Immature natural killer cell (primary cell): Measurements from ENCODE around the gene RNF13. TPM values are rescaled to one million over a fixed set of nuclear protein-coding genes. Genes with fewer than 3 reads are reported as not detected.
"Not testable (repeated sequence)": the region's sequence is repeated elsewhere in the genome, so short reads cannot be mapped to it uniquely, and the experiment has no call there.

Experiments used
- DNase-seq, 3 donors: peaks; one replicate each; pipeline ENCODE4 v3.0.0; 2022; ENCODE audit warnings: mixed read lengths in 1 of 3
- H3K27ac Mint-ChIP-seq, 6 donors: one replicate each; pipeline ENCODE4 v1.8.0; 2020; ENCODE audit warnings: mixed read lengths in 6 of 6, mild to moderate bottlenecking in 5 of 6, inconsistent platforms in 4 of 6, moderate library complexity in 3 of 6
- H3K27me3 Mint-ChIP-seq, 3 donors: one replicate each; pipeline ENCODE4 v1.8.0; 2020 to 2021; ENCODE audit warnings: low read depth in 3 of 3, mild to moderate bottlenecking in 3 of 3, mixed read lengths in 3 of 3, moderate library complexity in 3 of 3, inconsistent platforms in 1 of 3
- H3K36me3 Mint-ChIP-seq, 3 donors: one replicate each; pipeline ENCODE4 v1.8.0; 2020; ENCODE audit warnings: mixed read lengths in 3 of 3, inconsistent platforms in 2 of 3, mild to moderate bottlenecking in 2 of 3
- H3K4me1 Mint-ChIP-seq, 2 donors: one replicate each; pipeline ENCODE4 v1.8.0; 2020; ENCODE audit warnings: inconsistent platforms in 2 of 2, mild to moderate bottlenecking in 2 of 2, mixed read lengths in 2 of 2, moderate library complexity in 1 of 2
- H3K4me3 Mint-ChIP-seq, 5 donors: one replicate each; pipeline ENCODE4 v1.8.0; 2020; ENCODE audit warnings: mild to moderate bottlenecking in 5 of 5, mixed read lengths in 5 of 5, inconsistent platforms in 3 of 5, moderate library complexity in 3 of 5
- H3K9me3 Mint-ChIP-seq, 6 donors: one replicate each; pipeline ENCODE4 v1.8.0; 2020; ENCODE audit warnings: mild to moderate bottlenecking in 6 of 6, mixed read lengths in 6 of 6, inconsistent platforms in 4 of 6, moderate library complexity in 3 of 6
- polyA plus RNA-seq, 3 donors: library from polyadenylated mRNA; unstranded; fragments of 300-500 nt; fragmentation: Illumina TruSeq; gene quantifications; one replicate each; pipeline ENCODE4 v1.2.3, GENCODE V29; 2021

The RNF13 gene
- polyA plus RNA-seq, 3 donors from 2014 or later: 116 to 145 (median 142) TPM

DNA sequence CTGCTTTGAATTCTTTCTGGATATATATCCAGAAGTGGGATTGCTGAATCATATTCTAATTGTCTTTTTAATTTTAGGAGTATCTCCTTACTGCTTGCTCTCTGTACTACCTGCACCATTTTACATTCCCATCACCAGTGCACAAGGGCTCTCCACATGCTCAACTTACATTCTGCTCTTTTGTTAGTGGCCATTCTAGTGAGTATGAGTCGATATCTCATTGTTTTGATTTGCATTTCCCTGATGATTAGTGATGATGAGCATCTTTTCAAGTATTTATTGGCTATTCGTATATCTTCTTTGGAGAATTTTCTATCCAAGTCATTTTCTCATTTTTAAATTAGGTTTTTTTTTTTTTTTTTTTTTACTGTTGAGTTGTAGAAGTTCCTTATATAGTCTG is 128.2 kb downstream of the RNF13 start:
- H3K4me1 Mint-ChIP-seq: peaks cover 17 to 60% of the 10 kb centered on the region in 2 donors
- H3K4me3 Mint-ChIP-seq: no peak overlapping the region
- H3K27ac Mint-ChIP-seq: peak overlapping the region in 2 of 6 donors; percentile 2 to 4
- H3K27me3 Mint-ChIP-seq: no peaks in the 10 kb centered on the region
- H3K36me3 Mint-ChIP-seq: peaks cover 5 to 18% (median 10%) of the 10 kb centered on the region in 3 donors
- no peak for DNase-seq
- H3K9me3 Mint-ChIP-seq: no peaks in the 10 kb centered on the region

DNA sequence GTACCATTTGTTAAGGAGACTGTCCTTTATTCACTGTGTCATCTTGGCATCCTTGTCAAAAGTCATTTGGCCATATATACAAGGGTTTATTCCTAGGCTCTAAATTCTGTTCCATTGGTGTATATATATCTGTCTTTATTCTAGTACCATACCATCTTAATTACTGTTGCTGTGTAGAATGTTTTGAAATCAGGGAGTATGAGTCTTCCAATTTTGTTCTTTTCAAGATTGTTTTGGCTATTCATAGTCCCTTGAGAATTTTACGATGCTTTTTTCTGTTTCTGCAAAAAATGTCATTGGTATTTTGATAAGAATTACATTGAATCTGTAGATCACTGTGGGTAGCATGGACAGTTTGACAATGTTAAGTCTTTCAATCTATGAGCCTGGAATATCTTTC is 128.9 kb downstream of the RNF13 start:
- Mint-ChIP-seq H3K4me1 (peaks cover 19 to 60% of the 10 kb centered on the region in 2 donors), H3K27ac (no peak overlapping the region), H3K9me3 (no peaks in the 10 kb centered on the region), H3K4me3 (no peak overlapping the region), H3K27me3 (no peaks in the 10 kb centered on the region), H3K36me3 (peaks cover 10 to 22% (median 13%) of the 10 kb centered on the region in 3 donors)
- DNase-seq: no peak

DNA sequence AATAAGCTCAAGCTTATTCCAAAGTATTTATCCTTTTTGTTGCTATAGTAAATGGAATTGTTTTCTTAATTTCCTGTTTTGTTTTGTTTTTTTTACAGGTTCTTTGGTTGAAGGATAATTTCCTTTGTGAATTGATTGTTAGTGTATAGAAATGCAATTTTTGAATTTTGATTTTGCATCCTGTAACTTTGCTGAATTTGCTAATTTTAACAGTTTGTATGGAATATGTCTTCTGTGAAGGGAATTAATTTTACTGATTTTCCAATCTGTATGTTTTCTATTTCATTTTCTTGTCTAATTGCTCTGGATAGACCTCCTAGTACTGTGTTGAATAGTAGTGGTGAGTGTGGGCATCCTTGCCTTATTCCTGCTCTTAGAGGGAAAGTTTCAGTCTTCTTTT is 129.4 kb downstream of the RNF13 start:
- H3K4me3 Mint-ChIP-seq: no peak overlapping the region
- no peaks in the 10 kb centered on the region for H3K27me3 Mint-ChIP-seq
- H3K4me1 Mint-ChIP-seq: peaks cover 19 to 65% of the 10 kb centered on the region in 2 donors
- no peaks in the 10 kb centered on the region for H3K9me3 Mint-ChIP-seq
- H3K27ac Mint-ChIP-seq: no peak overlapping the region
- DNase-seq: no peak
- H3K36me3 Mint-ChIP-seq: peaks cover 10 to 22% (median 13%) of the 10 kb centered on the region in 3 donors

DNA sequence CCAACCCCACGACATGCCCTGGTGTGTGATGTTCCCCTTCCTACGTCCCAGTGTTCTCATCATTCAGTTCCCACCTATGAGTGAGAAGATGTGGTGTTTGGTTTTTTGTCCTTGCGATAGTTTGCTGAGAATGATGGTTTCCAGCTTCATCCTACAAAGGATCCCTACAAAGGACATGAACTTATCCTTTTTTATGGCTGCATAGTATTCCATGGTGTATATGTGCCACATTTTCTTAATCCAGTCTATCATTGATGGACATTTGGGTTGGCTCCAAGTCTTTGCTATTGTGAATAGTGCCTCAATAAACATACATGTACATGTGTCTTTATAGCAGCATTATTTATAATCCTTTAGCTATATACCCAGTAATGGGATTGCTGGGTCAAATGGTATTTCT is 131.0 kb downstream of the RNF13 start:
- DNase-seq, H3K4me3 Mint-ChIP-seq, H3K9me3 Mint-ChIP-seq, H3K27me3 Mint-ChIP-seq, H3K27ac Mint-ChIP-seq: not testable (repeated sequence)
- Mint-ChIP-seq H3K4me1 (peaks cover 20 to 70% of the 10 kb centered on the region in 2 donors), H3K36me3 (peaks cover 10 to 17% (median 16%) of the 10 kb centered on the region in 3 donors)

DNA sequence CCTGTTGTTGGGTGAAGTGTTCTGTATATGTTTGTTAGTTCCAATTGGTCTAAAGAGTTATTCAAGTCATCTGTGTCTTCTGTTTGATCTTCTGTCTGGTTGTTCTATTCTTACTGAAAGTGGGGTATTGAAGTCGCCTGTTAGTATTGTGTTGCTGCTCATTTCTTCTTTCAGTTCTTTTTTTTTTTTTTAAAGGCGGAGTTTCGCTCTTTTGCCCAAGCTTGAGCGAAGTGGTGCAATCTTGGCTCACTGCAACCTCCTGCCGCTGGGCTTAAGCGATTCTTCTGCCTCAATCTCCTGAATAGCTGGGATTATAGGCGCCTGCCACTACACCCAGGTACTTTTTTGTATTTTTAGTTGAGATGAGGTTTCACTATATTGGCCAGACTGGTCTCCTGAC is 134.2 kb downstream of the RNF13 start:
- Mint-ChIP-seq H3K36me3 (peaks cover 5 to 17% (median 15%) of the 10 kb centered on the region in 3 donors), H3K27ac (peak overlapping the region in 1 of 6 donors; percentile 13), H3K27me3 (no peaks in the 10 kb centered on the region), H3K4me3 (no peak overlapping the region), H3K4me1 (peaks cover 23 to 59% of the 10 kb centered on the region in 2 donors), H3K9me3 (no peaks in the 10 kb centered on the region)
- DNase-seq: no peak

DNA sequence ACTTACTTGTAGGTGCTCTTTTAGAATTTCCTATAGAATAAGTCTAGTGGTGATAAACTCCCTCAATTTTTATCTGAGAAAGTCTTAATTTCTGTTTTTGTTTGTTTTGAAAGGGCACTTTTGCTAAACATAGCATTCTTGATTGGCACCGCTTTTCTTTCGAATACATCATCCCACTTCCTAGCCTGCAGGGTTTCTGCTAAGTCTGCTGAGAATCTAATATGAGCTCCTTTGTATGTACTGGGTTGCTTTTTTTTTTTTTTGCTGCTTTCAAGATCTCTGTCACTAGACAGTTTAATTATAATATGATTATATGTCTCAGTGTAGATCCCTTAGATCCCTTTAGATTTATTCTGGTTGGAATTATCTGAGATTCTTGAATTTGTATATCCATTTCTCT is 136.2 kb downstream of the RNF13 start:
- H3K36me3 Mint-ChIP-seq: peaks cover 5 to 15% (median 10%) of the 10 kb centered on the region in 3 donors
- no peaks in the 10 kb centered on the region for H3K9me3 Mint-ChIP-seq
- no peaks in the 10 kb centered on the region for H3K27me3 Mint-ChIP-seq
- H3K27ac Mint-ChIP-seq: no peak overlapping the region
- no peak overlapping the region for H3K4me3 Mint-ChIP-seq
- no peak for DNase-seq
- H3K4me1 Mint-ChIP-seq: peaks cover 31 to 58% of the 10 kb centered on the region in 2 donors

DNA sequence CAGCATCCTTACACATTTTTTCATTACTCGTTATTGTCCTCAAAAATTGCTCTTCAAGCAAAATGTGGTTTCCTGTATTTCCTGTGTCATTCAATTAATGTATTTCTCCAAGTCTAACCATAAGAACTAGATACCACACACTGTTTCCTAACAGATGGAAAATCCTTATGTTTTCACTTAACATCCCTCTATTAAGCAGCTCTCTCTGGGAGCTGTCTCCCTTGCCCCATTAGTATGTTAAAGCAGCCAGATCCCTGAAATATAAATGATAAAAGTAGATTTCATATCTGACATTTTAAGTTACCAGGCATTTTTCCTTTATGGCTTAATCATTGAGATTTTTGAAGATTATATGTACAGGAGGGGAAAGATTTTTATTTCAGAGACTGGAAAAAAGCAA is 141.8 kb downstream of the RNF13 start:
- Mint-ChIP-seq H3K9me3 (no peaks in the 10 kb centered on the region), H3K27me3 (no peaks in the 10 kb centered on the region), H3K36me3 (peaks cover 0 to 4% (median 2%) of the 10 kb centered on the region in 3 donors), H3K4me3 (no peak overlapping the region), H3K27ac (peak overlapping the region in 1 of 6 donors; percentile 24), H3K4me1 (peaks cover 25 to 38% of the 10 kb centered on the region in 2 donors)
- no peak for DNase-seq

DNA sequence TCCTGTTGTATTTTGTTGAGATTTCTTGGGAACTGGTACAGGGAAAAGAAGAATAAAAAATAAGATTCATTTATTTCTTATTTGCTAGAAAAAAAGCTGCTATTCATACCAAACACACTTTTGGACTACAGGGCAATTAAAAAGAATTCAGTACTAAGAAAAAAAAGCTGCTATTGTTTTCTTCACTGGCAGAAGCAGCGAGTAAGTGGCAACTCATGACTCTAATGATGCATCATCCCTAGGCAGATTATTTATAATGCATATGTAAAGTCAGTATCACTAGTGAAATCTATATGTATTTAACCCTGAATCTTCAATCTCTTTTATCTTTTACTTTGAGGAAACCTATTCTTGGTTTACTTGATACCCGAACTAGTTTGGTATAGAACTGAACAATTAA is 142.4 kb downstream of the RNF13 start:
- H3K9me3 Mint-ChIP-seq: no peaks in the 10 kb centered on the region
- H3K4me3 Mint-ChIP-seq: no peak overlapping the region
- peaks cover 25 to 34% of the 10 kb centered on the region in 2 donors for H3K4me1 Mint-ChIP-seq
- no peak for DNase-seq
- peaks cover 0 to 4% (median 0%) of the 10 kb centered on the region in 3 donors for H3K36me3 Mint-ChIP-seq
- no peak overlapping the region for H3K27ac Mint-ChIP-seq
- no peaks in the 10 kb centered on the region for H3K27me3 Mint-ChIP-seq

DNA sequence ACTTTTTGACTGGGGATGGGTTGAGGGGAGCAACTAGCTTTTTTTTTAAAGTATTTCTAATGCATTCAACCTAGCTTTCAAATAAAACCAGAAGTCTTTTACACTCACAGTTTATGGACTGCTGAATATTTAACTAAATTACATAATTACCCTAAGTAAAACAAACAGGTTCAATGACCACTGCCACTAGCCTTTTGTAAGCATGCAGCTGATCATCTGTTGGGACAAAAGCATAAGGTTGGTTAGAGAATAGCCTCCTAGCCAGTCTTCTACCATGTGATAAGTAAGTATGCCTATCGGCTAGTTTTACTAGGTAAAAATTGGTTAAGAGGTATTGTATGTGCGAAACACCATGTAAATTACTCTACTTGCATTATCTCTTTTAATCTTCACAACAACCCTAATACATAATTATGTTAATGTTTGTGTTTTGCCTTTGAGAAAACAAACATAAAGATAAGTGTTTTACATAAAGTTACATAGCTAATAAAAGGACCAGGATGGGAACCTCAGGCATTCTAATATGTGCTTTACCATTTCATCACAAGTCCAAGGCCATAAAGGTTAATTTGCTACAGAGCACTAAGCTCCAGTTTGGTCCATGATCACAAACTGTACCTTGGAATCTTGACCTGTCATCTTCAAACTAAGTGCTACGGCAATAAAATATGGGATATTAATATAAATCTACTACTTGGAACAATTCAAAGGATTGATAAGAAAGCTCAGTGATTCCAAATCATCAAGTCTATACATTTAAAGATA is 144.5 kb downstream of the RNF13 start:
- Mint-ChIP-seq H3K4me3 (no peak overlapping the region), H3K4me1 (peaks cover 20 to 34% of the 10 kb centered on the region in 2 donors)

DNA sequence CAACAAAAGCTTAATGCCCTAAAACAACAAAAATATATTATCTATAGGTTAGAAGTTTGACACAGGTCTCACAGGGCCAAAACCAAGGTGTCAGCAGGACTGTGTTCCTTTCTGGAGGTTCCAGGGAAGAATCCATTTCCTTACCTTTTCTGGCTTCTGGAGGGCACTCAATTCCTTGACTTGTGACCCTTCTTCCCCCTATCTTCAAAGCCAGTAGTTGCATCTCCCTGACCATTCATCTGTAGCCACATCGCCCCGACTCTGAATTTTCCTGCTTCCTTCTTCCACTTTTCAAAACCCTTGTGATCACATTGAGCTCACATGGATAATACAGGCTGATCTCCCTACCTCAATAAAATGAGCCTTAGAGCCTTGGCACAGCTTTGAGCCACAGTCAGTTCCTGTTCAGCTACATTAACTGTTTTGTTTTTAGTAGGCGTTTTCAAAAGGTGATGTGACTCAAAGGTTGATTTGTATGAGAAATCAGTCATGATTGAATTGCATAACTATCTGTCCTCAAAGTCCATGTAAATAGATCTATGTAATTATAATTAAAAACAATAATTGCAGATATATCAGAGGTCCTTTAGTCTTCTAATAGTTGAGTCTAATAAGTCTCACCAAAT is 145.3 kb downstream of the RNF13 start:
- Mint-ChIP-seq H3K27ac (peak overlapping the region in 2 of 6 donors; percentile 34 to 64), H3K9me3 (no peaks in the 10 kb centered on the region), H3K4me1 (peaks cover 17 to 29% of the 10 kb centered on the region in 2 donors), H3K36me3 (no peaks in the 10 kb centered on the region), H3K27me3 (no peaks in the 10 kb centered on the region), H3K4me3 (no peak overlapping the region)
- no peak for DNase-seq

More for the DNA sequence above, 144.5 kb downstream of the RNF13 start:
- H3K27ac Mint-ChIP-seq: no peak overlapping the region
- DNase-seq: no peak
- no peaks in the 10 kb centered on the region for H3K9me3 Mint-ChIP-seq
- H3K27me3 Mint-ChIP-seq: no peaks in the 10 kb centered on the region
- no peaks in the 10 kb centered on the region for H3K36me3 Mint-ChIP-seq

DNA sequence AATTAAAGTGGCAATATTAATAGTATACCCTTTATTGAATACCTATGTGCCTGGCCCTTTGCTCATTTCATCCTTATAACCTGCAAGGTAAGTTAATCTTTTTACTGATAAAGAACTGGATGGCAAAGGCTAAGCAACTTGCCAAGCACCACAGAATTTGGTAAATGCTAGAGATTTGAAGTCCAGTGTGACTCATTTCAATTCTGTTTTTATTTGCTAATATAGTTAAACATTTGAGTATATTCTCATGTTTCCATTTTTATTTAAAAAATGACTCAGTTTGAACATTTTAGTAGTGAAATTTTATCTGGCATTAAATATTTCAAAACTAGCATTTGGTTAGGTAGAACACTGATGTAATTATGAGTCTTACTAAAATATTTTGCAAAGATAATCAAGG is 146.4 kb downstream of the RNF13 start:
- Mint-ChIP-seq H3K27ac (no peak overlapping the region), H3K9me3 (no peaks in the 10 kb centered on the region), H3K36me3 (no peaks in the 10 kb centered on the region), H3K4me3 (no peak overlapping the region), H3K4me1 (peaks cover 9 to 19% of the 10 kb centered on the region in 2 donors), H3K27me3 (no peaks in the 10 kb centered on the region)
- DNase-seq: no peak

DNA sequence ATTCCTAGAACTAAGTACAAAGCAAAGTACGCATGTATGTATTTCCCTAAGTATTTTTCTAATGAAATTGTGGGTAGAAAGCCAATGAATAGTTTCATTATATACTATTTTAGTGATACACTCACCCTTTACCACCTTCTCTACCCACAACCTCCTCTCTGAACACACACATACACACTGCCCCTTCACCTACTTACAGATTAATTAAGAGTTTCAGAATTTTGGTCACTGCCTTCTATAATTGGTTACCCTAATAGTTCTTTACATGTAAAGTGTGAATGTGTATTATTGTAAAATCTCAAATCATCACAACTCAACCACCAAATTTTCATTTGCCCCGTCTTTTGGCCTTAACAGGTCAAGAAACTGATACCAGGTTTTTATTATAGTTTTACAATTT is 150.5 kb downstream of the RNF13 start:
- Mint-ChIP-seq H3K4me3 (no peak overlapping the region), H3K27me3 (peaks cover 0 to 2% (median 0%) of the 10 kb centered on the region in 3 donors), H3K27ac (no peak overlapping the region), H3K9me3 (no peaks in the 10 kb centered on the region), H3K36me3 (no peaks in the 10 kb centered on the region), H3K4me1 (peaks cover 0 to 1% of the 10 kb centered on the region in 2 donors)
- DNase-seq: no peak

DNA sequence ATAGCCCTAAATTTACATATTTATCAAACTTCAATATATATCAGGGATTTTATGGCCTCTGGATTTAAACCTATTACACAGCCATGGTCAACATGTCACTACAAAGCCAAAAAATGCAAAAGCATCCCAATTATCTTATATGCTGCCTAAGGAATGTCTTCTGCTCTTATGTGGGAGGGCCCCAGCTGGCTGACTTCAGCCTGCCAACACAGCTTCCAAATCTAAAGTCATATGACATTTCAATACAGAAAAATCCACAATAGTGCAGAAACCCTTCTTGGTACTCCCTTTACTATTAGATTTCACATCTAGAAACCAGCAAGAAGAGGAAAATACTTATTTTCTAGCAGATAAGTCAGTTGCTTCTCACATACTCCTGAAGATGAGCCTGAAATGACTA is 151.3 kb downstream of the RNF13 start:
- DNase-seq: no peak
- Mint-ChIP-seq H3K27me3 (peaks cover 0 to 3% (median 2%) of the 10 kb centered on the region in 3 donors), H3K4me1 (peaks cover 1 to 5% of the 10 kb centered on the region in 2 donors), H3K36me3 (no peaks in the 10 kb centered on the region), H3K9me3 (no peaks in the 10 kb centered on the region), H3K27ac (peak overlapping the region in 1 of 6 donors; percentile 43), H3K4me3 (no peak overlapping the region)

DNA sequence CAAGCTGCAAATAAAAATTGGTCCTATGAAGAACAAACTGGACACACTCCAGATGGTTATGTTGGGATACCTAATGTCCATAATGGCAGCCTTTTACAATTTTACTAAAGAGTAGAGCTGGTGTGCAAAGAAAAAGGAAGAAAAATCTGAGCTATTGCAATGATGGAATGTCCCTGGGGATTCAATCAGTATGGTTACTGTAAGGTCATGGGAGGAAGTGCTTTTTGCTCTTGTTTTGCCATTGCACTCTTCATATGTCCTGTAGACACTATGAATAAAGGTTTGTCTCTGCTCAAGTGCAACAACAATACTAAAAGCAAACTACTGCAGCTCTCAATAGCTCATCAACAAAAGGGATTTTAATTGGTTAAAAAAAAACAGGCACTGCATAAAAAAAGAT is 152.3 kb downstream of the RNF13 start:
- H3K27me3 Mint-ChIP-seq: peaks cover 0 to 9% (median 5%) of the 10 kb centered on the region in 3 donors
- H3K27ac Mint-ChIP-seq: no peak overlapping the region
- no peak overlapping the region for H3K4me3 Mint-ChIP-seq

More for the DNA sequence above, 152.3 kb downstream of the RNF13 start:
- no peak for DNase-seq
- peaks cover 7 to 13% of the 10 kb centered on the region in 2 donors for H3K4me1 Mint-ChIP-seq
- H3K9me3 Mint-ChIP-seq: no peaks in the 10 kb centered on the region
- H3K36me3 Mint-ChIP-seq: no peaks in the 10 kb centered on the region
